HG03135 (cell line): ENCODE data around the gene PRL.

ENCODE experiments used
- ATAC-seq: cut with Tn5 transposase; IDR thresholded peaks from one replicate; pipeline ENCODE4 v1.9.1; 2021; ENCODE audit warnings: mild to moderate bottlenecking, moderate library complexity; ENCODE audit not compliant: unreplicated experiment

PRL gene

GRCh38 chr6:22296936-22297335 lies at the start of gene PRL:
Gene PRL, minus strand, starts transcription at chr6:22297036. Its CDS starts 54 bp downstream, at chr6:22296982.
- ATAC-seq, result no peak

DNA sequence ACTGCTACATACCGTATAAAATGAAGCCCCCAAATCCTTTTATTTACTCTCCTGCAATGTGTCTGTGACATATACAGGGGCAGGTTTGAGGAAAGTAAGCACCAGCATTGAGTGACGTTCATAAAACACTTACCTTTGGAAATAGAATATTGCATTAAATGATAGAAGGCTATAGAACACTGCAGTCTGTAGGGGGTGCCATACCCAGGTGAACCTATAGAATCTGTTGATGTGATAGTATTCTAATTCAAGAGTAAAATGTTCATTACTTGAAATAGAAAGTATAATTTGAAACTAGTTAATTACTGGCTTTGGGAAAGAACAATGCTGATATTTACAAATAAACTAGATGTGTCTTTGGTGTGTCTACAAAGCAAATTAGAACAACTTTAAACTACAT lies 47.0 kb upstream of the PRL start:
- no peak for ATAC-seq

DNA sequence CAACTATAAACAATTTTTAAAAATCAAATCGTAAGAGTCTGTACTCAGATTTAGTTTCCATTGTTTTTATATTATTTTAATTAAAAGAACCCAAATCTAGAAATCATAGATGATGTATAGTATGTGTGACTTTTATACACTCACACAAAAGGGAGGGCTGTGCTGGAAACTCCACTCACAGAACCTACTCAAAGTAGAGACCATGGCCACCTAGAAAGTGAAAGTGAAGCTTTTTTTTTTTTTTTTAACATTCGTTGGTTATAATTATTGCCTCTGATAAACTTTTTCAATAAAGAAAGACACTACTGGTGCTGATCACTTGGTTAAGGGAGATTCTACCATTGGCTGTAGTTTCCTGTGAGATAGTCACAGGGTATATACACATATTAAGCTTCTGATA lies 37.9 kb upstream of the PRL start:
- ATAC-seq, result no peak

GRCh38 chr6:22333802-22334201 lies 37.0 kb upstream of the PRL start:
- no peak for ATAC-seq

DNA sequence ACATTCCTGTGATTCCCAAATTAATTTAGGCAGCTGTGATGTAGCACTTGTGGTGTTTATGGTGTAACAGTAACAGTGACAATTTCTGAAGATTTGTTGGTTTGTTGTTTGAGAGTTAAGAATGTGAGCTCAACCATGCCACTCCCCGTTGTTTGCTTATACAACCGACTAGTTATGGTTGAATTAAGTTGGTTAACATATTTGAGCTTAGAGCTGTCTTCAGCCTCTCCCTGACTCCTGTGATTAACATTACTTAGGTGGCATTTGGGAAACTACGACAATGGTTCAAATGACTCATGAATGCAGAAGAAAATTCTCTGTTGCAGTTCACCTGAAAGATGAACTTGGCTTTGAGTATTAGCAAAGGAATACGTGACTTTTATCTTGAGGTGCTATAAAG lies 35.9 kb upstream of the PRL start:
- no peak for ATAC-seq

DNA sequence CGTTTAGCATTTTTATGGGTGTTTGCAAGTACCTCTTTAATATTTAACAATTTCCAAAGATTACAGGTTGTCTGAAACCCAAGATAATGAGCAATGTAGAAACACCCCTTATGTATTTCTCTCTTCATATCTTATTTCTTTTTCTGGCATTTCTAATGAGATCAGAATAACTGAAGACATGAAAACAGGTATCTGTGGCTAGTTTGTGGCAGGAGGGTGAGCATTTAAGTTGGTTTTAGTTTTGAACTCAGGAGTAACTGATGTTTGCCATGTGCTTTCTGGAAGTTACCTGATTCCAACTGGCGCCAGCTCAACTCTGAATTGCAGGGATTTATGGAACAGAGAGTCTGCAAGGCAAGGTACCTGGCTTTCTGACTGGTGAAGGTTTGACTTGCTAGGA lies 35.4 kb upstream of the PRL start:
- ATAC-seq, result no peak

GRCh38 chr6:22330941-22331340 lies 34.1 kb upstream of the PRL start:
- no peak for ATAC-seq

DNA sequence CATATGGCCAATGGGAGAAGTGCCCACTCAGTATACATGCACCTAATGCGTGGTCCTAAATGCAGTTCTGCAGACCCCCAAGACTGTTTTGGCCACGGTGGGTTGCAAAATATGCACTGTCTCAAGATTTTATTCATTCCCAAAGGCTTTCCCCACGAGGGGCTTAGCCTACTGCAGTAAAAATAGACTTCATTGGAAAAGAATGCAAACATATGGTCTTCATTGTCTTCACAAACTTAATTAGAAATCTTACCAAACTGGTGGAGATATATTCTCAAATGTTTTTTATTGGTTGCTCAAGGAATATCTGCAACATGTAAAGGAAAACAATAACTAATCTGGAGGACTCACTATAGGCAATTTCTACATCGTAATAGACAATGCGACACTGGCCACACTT lies 31.6 kb upstream of the PRL start:
- no peak for ATAC-seq

GRCh38 chr6:22327881-22328280 lies 31.0 kb upstream of the PRL start:
- ATAC-seq, result no peak

DNA sequence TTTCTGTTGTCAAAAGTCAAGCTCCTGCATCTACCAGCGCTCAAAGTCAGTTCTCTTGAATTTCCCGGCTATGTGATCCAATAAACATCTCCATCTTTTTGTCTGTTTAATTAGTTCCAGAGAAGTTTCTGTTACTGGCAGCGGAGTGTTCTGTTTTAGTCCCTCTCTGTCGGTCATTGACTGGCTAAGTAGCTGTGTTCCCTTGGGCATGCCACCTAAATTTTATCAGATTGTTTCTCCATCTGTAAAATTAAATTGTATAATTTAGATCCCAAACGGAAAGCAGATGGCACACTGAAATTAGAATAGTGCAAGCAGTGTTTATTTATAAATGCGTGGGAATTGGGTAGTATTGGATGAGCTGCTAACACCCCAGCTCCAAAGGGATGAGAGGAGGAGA lies 29.7 kb upstream of the PRL start:
- ATAC-seq, result no peak

GRCh38 chr6:22325481-22325880 lies 28.6 kb upstream of the PRL start:
- no peak for ATAC-seq

- no peak for ATAC-seq
Measured at GRCh38 chr6:22323848-22324247, 27.0 kb upstream of the PRL start.

DNA sequence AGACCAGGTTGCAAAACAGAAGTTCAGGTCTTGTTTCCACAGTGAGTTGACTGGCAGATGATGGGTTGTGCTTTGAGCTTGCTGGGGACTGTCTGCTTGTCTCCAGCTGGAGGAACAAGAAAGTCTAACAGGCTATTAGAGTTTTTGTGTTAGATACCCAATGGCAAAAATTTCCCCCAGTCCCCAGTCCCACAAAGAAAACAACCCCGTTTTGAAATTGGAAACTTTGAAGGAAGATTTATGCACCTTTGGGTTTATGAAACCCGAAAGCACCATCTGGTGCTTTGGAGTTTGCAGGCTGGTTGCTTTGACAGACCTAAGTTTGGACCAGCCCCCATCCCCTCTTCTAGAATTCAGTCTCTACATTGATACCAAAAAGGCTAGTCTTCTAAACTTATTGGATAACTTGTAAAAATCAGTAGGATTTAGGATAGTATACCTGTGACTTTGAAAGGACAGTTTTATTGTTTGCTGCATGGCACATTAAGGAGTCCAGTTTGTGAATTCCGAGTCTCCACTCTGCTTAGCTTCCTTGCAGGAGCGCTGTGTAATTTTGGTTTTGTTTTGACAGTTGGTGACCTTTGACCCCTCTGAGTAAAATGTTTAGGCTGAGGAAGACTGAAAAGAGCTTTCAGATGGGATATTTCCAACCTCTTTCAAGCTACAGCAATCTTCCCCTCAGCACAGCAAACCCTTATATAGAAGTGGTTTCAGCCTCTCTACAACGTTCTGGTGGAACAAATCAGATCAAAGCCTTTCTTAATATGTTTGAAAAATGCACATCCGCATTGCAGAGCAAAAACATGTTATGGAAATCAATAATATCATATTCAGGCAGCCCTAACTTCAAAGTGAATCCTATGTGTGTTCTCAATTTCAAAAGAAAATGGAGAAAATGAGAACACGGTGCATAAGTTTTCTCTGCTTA lies 25.5 kb upstream of the PRL start:
- no peak for ATAC-seq

GRCh38 chr6:22320750-22321149 lies 23.9 kb upstream of the PRL start:
- no peak for ATAC-seq

GRCh38 chr6:22318404-22318803 lies 21.6 kb upstream of the PRL start:
- ATAC-seq, result no peak

- no peak for ATAC-seq
Measured at GRCh38 chr6:22313796-22314195, 17.0 kb upstream of the PRL start.

DNA sequence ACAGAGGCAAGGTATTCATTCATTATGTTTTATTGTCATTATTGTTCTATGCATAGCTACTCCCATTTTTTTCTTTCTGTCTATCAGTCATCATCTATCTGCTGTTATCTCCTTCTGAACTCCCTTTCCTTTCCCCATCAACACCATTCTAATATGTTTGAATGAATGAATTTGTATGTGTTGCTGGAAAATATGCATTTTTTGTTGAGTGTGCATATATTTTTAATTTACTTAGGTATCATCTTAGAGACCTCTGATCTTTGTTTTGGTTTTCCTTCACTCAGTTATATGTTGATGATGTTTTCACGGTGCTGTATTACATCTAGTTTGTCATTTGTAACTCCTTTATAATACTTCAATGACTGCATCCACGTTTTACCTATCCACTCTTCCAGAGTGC lies 12.1 kb upstream of the PRL start:
- ATAC-seq, result no peak

DNA sequence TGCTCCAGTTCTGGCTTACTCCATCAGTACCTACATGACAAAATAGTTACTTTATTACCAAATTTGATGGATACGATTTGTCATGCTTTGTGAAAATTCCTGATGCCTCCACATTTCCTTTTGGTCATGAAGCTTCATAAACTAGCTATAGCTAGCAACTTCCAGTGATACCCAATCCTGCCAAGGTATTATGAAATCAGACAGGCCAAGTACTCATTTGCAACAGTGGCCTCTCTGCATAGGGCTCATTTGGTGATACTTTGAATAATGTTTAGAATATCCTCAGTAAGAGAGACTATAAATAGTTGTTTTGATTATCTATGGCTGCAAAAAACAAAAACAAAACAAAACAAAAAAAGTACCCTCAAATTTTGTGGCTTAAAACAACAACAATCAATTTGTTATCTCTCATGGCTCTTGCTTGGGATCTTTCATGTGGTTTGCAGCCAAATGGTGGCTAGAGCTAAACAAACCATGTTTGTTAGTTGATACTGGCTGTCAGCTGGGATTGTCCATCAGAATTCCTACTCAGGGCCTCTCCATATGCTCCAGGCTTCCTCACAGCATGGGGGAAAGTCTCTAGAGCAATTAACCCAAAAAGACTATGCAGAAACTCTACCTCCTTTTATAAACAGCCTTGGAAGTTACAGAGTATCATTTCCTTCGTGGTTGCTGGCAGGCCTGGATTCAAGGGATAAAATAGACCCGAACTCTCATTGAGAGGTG lies 10.1 kb upstream of the PRL start:
- no peak for ATAC-seq

DNA sequence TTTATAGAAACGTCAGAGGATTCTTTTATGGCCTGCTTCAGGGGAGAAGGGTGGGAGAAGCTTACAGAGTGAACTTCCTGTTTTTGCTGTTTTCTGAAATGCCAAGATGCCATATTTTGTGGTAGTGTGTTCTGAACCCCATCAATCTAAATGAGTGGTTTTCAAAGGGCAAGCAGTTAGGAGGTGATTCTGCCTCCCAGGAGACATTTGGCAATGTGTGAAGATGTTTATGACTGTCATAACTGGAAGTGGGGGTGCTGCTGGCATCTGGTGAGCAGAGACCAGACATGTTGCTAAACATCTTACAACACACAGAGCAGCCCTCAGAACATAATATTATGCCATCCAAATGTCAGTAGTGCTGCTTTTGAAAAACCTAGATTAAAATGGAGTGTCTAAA lies 6.0 kb upstream of the PRL start:
- no peak for ATAC-seq

GRCh38 chr6:22300273-22300998 lies 3.6 kb upstream of the PRL start:
- no peak for ATAC-seq

DNA sequence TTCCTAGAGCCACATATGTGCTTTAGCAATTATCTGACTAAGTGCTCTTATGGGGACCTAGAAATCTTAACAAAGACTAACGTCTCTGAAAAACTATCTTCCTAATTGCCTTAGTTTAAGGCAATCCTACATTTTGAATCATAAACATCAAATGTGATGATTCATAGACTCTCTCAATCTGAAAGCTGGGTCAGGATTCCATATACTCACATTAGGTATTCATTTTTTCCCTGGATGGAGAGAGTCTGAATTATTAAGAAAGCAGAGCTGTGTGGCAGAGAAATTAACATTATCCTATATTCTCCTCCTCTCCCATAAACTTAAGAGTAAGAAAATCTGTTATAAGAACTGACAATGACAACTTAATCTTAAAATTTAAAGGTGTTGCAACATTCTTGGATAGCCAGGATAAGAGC lies 1.6 kb upstream of the PRL start:
- ATAC-seq, result no peak

- no peak for ATAC-seq
Measured at GRCh38 chr6:22296067-22296466, 769 bp downstream of the PRL start.
